SK-N-SH (cell line): ENCODE data around the gene CDK18.

Source experiments
- CHD2 ChIP-seq: fragments of 150-350 bp; IDR thresholded peaks from 2 replicates; pipeline ENCODE4 v1.6.1; 2018; ENCODE audit warnings: low read length; ENCODE audit not compliant: partially characterized antibody
- CTCF ChIP-seq: fragments of 200-600 bp; sonication (generic); IDR thresholded peaks from 2 replicates; pipeline ENCODE4 v1.6.1; 2017; ENCODE audit warnings: antibody characterized with exemption, mild to moderate bottlenecking, moderate library complexity
- EP300 ChIP-seq, 2 experiments: IDR thresholded peaks; 2 replicates each; pipeline versions ENCODE4 v1.4.0 to v1.6.1; 2012; ENCODE audit warnings: borderline replicate concordance in 1 of 2, low read depth in 1 of 2, low read length in 1 of 2
- EZH2phosphoT487 ChIP-seq: fragments of 200-600 bp; sonication (generic); IDR thresholded peaks from 2 replicates; pipeline ENCODE4 v1.6.1; 2017; ENCODE audit warnings: low read depth, mixed run types, mild to moderate bottlenecking, antibody characterized with exemption, moderate library complexity, borderline replicate concordance
- GABPA ChIP-seq: IDR thresholded peaks from 2 replicates; pipeline ENCODE4 v1.4.0; 2012; ENCODE audit warnings: low read depth, mild to moderate bottlenecking
- RFX5 ChIP-seq: IDR thresholded peaks from 2 replicates; pipeline ENCODE4 v1.6.1; 2012; ENCODE audit warnings: mild to moderate bottlenecking, improper control_type of control experiment, low read length
- RXRA ChIP-seq: IDR thresholded peaks from 2 replicates; pipeline ENCODE4 v1.4.0; 2012; ENCODE audit warnings: low read depth, mild to moderate bottlenecking, borderline replicate concordance
- SMC3 ChIP-seq: IDR thresholded peaks from 2 replicates; pipeline ENCODE4 v1.6.1; 2012; ENCODE audit warnings: low read depth, low read length, improper control_type of control experiment
- TAF1 ChIP-seq: IDR thresholded peaks from 2 replicates; pipeline ENCODE4 v1.6.1; 2012; ENCODE audit warnings: low read depth, mild to moderate bottlenecking, low read length, moderate library complexity, borderline replicate concordance
- USF1 ChIP-seq: IDR thresholded peaks from 2 replicates; pipeline ENCODE4 v1.4.0; 2012; ENCODE audit warnings: low read depth, borderline replicate concordance
- USF2 ChIP-seq: fragments of 150-350 bp; IDR thresholded peaks from 2 replicates; pipeline ENCODE4 v1.6.1; 2017; ENCODE audit warnings: antibody characterized with exemption, low read length, low read depth, borderline replicate concordance
- YY1 ChIP-seq: IDR thresholded peaks from 2 replicates; pipeline ENCODE4 v1.4.0; 2012; ENCODE audit warnings: low read depth, mild to moderate bottlenecking
- TF ChIP-seq, protein P1 (sequence below): IDR thresholded peaks from 2 replicates; pipeline ENCODE4 v1.6.1; 2012; ENCODE audit warnings: mild to moderate bottlenecking, low read depth, low read length, moderate library complexity
- TF ChIP-seq, protein P2 (sequence below): IDR thresholded peaks from 2 replicates; pipeline ENCODE4 v1.4.0; 2012; ENCODE audit warnings: low read depth

DNA sequence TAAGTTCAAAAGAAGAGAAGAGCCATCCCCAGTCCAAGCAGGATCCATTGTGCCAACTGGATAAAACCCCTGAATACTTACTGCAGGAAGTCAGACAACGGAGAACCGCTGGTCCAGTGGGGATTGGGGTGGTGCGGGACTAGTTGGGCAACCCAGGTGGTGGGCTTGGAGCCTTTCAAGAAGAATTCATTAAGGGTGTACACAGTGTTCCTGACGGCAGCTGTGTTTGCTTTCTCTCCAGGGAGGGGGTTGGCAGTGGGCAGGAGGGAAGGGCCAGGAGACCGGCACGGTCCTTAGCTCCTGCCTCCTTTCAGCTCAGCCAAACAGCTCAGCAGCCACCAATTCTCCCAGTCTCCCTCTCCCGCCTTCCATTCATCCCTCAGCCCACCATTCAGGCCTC, 7.1 kb upstream of the CDK18 start:
- TF ChIP-seq CTCF (no peak), USF2 (no peak), YY1 (no peak), SMC3 (no peak), TAF1 (no peak), RXRA (no peak), RFX5 (no peak), EP300 (IDR thresholded peaks at IDR 0.05; ENCODE audit: borderline replicate concordance in 1 of 2, low read depth in 1 of 2, low read length in 1 of 2) (no peak), USF1 (no peak), CHD2 (no peak), EZH2phosphoT487 (no peak), GABPA (no peak)
- TF ChIP-seq, protein P1, sequence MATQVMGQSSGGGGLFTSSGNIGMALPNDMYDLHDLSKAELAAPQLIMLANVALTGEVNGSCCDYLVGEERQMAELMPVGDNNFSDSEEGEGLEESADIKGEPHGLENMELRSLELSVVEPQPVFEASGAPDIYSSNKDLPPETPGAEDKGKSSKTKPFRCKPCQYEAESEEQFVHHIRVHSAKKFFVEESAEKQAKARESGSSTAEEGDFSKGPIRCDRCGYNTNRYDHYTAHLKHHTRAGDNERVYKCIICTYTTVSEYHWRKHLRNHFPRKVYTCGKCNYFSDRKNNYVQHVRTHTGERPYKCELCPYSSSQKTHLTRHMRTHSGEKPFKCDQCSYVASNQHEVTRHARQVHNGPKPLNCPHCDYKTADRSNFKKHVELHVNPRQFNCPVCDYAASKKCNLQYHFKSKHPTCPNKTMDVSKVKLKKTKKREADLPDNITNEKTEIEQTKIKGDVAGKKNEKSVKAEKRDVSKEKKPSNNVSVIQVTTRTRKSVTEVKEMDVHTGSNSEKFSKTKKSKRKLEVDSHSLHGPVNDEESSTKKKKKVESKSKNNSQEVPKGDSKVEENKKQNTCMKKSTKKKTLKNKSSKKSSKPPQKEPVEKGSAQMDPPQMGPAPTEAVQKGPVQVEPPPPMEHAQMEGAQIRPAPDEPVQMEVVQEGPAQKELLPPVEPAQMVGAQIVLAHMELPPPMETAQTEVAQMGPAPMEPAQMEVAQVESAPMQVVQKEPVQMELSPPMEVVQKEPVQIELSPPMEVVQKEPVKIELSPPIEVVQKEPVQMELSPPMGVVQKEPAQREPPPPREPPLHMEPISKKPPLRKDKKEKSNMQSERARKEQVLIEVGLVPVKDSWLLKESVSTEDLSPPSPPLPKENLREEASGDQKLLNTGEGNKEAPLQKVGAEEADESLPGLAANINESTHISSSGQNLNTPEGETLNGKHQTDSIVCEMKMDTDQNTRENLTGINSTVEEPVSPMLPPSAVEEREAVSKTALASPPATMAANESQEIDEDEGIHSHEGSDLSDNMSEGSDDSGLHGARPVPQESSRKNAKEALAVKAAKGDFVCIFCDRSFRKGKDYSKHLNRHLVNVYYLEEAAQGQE = no peak
- TF ChIP-seq, protein P2, sequence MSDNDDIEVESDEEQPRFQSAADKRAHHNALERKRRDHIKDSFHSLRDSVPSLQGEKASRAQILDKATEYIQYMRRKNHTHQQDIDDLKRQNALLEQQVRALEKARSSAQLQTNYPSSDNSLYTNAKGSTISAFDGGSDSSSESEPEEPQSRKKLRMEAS = no peak
